ENCODE results near the gene HDGFL2. TPM values are rescaled to one million over a fixed set of nuclear protein-coding genes. Genes with fewer than 3 reads are reported as not detected.
A peak's percentile ranks its signal among the peaks of the same experiment; 100 is the strongest.

HDGFL2 gene
- total RNA-seq, 2 experiments from 2014 or later, result 47.1 to 50.6 TPM

DNA sequence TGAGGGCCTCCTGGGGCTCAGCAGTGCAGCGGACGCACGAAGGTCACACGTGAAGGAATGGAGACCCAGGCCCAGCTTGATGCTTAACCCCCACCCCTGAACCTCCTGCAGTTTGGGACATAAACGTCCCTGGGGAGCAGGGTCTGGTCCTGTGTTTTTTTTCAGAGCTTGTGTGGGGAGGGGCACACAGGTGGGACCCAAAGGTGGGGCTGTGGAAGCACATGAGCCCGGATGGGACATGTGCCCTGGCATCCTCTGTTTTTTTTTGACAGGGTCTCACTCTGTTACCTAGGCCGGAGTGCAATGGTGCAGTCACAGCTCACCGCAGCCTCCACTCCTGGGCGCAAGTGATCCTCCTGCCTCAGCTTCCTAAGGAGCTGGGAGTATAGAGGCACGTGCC, 35.0 kb upstream of the HDGFL2 start:
- no peak for DNase-seq
- ChIA-PET CTCF (no interaction called here), POLR2A (no interaction called here)
- Mint-ChIP-seq H3K4me3 (no peak overlapping the region), H3K27ac (no peak overlapping the region), H3K9me3 (no peaks in the 10 kb centered on the region), H3K36me3 (ENCODE audit: low read depth) (peaks cover 39% of the 10 kb centered on the region), H3K27me3 (no peaks in the 10 kb centered on the region), H3K4me1 (peaks cover 2% of the 10 kb centered on the region)

DNA sequence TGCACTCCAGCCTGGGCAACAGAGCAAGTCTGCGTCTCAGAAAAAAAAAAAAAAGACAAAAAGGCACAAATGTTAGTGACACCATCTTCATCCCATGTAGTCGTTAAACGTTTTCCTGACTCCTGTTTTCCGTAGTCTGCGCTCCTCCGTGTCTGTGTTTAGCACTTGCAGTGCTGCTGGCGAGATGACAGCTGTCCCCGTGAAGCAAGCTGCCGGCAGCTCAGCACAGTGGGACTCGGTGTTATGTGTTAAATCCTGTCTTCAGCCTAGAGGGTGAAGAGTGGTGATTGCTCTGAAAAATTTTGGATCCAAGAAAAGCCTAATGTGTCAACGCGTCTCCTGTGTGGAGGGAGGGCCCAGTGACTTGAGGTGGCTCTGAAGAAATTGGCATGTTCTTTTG, 32.9 kb upstream of the HDGFL2 start:
- Mint-ChIP-seq H3K36me3 (ENCODE audit: low read depth) (peaks cover 38% of the 10 kb centered on the region), H3K27ac (no peak overlapping the region), H3K4me1 (peaks cover 2% of the 10 kb centered on the region), H3K9me3 (no peaks in the 10 kb centered on the region), H3K27me3 (no peaks in the 10 kb centered on the region), H3K4me3 (no peak overlapping the region)
- no peak for DNase-seq
- CTCF ChIA-PET, result no interaction called here
- POLR2A ChIA-PET, result no interaction called here

DNA sequence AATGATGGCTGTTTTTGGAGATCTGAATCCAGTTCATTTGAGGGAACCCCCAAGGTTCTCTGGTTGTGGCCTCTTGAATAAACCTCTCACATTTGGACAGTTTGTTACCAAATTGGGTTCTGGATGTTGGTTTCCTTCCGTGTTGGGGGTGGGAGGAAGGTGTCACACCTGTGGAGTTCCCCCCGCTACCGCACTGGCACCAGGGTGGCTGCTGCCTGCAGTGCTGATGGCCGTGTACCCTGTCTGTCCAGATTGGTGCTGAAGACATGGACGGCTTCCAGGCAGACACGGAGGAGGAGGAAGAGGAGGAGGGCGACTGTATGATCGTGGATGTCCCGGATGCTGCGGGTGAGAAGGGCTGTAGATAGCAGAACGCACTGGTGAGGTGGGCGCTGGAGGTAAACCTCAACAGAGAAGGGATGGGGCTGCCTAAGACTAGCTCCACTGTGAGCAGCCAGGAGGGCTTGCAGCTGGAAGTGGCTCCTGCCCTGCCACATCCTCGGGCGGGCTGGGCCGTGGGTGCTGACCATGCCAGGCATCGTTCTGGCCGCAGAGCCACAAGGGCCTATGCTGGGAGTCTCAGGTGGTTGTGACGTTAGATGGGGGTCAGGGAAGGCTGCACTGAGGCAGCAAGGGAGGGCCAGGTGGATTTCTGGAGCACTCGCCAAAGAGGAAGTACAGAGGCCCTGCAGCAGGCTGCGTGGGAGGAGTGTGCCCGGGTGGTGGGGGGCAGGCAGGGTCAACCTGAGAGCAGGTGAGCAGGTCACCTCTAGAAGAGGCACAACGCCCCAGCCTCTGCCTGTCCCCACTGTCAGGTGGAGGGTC, 29.9 kb upstream of the HDGFL2 start:
- DNase-seq, result no peak
- H3K4me1 Mint-ChIP-seq, result peaks cover 2% of the 10 kb centered on the region
- H3K27ac Mint-ChIP-seq, result peak overlapping the region; percentile 53
- POLR2A ChIA-PET, result no interaction called here
- CTCF ChIA-PET, result no interaction called here
- H3K9me3 Mint-ChIP-seq, result no peaks in the 10 kb centered on the region
- no peak overlapping the region for H3K4me3 Mint-ChIP-seq
- H3K36me3 Mint-ChIP-seq (ENCODE audit: low read depth), result peaks cover 28% of the 10 kb centered on the region
- H3K27me3 Mint-ChIP-seq, result no peaks in the 10 kb centered on the region

DNA sequence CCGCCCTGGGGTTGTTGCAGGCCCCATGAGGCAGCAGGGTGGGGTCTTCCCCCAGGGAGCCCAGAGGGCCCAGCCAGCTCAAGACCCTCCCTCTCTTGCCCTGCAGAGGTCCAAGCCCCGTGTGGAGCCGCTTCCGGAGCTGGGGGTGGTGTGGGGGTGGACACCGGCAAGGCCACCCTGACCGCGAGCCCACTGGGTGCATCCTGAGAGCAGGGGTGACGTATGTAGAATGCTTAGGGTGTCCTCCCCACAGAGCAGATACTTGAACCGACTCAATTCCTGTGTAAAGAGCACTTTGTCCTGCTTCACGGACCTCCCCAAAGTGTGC, 29.3 kb upstream of the HDGFL2 start:
- no peak overlapping the region for H3K27ac Mint-ChIP-seq
- H3K4me3 Mint-ChIP-seq, result no peak overlapping the region
- peaks cover 2% of the 10 kb centered on the region for H3K4me1 Mint-ChIP-seq
- no peaks in the 10 kb centered on the region for H3K27me3 Mint-ChIP-seq
- ChIA-PET POLR2A (no interaction called here), CTCF (no interaction called here)
- no peaks in the 10 kb centered on the region for H3K9me3 Mint-ChIP-seq
- no peak for DNase-seq
- H3K36me3 Mint-ChIP-seq (ENCODE audit: low read depth), result peaks cover 32% of the 10 kb centered on the region

DNA sequence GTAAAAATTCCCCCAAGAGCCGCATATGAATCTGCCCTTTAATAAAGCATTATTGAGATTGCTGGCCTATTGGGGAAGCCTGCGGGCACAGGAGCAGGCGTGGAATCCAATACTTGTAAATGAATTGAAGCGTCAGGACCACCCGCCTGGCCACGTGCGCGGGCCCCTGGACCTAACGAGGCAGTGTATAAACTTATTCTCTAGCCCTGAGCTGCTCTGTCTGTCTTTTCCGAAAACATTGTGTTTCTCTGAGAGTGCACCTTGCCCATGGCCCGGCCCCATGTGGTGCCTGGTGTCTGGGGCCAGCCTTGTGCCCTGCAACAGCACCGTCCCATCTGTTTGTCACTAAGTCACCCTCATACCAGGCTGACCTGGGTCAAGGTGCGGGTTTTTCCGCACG, 28.9 kb upstream of the HDGFL2 start:
- no peak overlapping the region for H3K4me3 Mint-ChIP-seq
- CTCF ChIA-PET, result no interaction called here

DNA sequence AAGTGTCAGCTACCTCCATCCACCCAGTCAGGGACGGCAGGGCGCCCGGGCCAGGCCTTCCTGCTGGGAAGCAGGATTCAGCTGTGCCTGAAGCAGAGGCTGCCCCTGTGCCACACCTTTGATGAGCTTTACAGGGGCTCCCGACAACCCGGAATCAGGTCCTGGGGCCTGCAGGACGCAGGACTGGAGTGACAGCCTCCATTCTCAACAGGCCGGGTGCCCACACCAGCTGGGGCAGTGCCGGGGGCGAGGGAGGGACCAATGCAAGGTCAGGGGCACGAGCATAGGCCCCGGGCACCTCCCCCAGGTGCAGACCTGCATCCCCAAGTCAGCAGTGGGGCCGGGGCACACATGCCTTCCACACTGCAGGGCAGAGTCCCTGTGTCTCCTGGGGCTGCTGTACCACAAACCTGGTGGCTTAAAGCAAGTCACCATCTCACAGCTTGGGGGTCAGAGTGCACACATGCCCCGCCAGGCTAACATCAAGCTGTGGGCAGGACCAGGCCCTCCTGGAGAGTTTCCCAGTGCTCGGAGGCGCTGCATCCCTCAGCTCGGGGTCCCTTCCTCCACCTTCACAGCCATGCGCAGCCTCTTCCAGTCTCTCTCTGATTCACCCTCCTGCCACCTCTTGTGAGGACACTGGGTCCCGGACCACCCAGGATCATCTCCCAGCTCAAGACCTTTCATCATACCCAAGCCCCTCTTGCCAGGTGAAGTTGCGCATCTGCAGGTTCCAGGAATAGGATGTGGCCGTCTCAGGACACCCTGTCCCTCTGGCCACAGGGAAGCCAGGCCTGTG, 27.9 kb upstream of the HDGFL2 start:
- DNase-seq, result no peak
- ChIA-PET POLR2A (interaction anchor here (1.2 kb wide), 1 partner anchor 13 kb away, joined by 4 read pairs; no protein-coding TSS in a partner anchor), CTCF (no interaction called here)
- H3K4me1 Mint-ChIP-seq, result peaks cover 2% of the 10 kb centered on the region
- no peaks in the 10 kb centered on the region for H3K9me3 Mint-ChIP-seq
- H3K4me3 Mint-ChIP-seq, result no peak overlapping the region
- H3K36me3 Mint-ChIP-seq (ENCODE audit: low read depth), result peaks cover 33% of the 10 kb centered on the region
- no peaks in the 10 kb centered on the region for H3K27me3 Mint-ChIP-seq
- no peak overlapping the region for H3K27ac Mint-ChIP-seq

More for the DNA sequence above, 28.9 kb upstream of the HDGFL2 start:
- DNase-seq, result no peak
- Mint-ChIP-seq H3K9me3 (no peaks in the 10 kb centered on the region), H3K36me3 (ENCODE audit: low read depth) (peaks cover 29% of the 10 kb centered on the region), H3K4me1 (peaks cover 2% of the 10 kb centered on the region), H3K27me3 (no peaks in the 10 kb centered on the region), H3K27ac (no peak overlapping the region)
- POLR2A ChIA-PET, result interaction anchor here (1.2 kb wide), 1 partner anchor 14 kb away, joined by 4 read pairs; no protein-coding TSS in a partner anchor

DNA sequence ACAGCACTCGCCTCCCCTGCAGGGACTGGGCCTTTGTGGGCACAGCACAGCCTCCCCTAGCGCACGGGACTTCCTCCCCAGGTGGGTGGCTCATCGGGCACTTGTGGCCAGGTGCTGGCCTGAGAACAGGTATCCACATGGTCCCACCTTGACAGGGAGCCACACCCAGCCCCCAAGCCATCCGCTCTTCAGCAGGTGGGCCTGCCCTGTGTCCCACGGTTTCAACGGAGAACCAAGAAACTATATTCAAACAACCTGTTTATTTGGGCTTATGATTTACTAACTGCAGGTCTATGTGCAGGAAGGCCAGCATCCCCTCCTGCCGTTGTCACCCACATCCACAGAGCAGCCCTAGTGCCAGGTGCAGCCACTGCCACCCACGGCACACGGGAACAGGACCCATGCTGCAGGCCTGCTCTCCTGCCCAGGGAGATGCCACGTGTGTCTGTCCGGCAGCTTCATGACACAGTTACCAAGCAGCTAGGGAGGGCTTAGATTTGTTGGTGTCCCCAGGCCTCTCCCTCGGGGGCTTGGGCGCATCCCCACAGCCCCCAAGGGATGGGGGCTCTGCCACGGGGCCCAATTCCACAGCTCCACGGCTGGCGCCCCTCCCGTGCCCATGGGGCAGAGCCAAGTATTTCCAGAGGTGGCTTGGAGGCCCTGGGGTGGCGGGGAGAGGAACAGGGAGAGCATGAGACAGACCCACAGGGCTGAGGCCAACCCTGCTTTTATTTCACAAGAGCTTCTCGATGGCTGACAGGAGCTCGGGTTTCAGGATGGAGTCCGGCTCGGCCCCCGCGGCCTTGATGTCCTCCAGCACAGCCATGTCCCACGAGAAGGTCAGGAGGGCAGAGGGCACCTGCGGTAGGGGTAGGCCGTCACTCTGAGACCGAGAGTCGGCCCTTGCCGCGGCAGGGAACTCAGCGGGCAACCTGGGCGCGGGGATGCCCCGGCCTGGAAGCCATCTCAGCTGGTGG, 27.0 kb upstream of the HDGFL2 start:
- no peak for DNase-seq
- H3K27me3 Mint-ChIP-seq, result no peaks in the 10 kb centered on the region
- peaks cover 34% of the 10 kb centered on the region for H3K36me3 Mint-ChIP-seq (ENCODE audit: low read depth)
- peaks cover 2% of the 10 kb centered on the region for H3K4me1 Mint-ChIP-seq
- H3K27ac Mint-ChIP-seq, result no peak overlapping the region
- H3K9me3 Mint-ChIP-seq, result no peaks in the 10 kb centered on the region
- ChIA-PET CTCF (interaction anchor here (0.6 kb wide), 1 partner anchor 50 kb away, joined by 3 read pairs; no protein-coding TSS in a partner anchor), POLR2A (interaction anchor here (0.7 kb wide), 1 partner anchor 13 kb away, joined by 3 read pairs; no protein-coding TSS in a partner anchor)
- H3K4me3 Mint-ChIP-seq, result no peak overlapping the region

DNA sequence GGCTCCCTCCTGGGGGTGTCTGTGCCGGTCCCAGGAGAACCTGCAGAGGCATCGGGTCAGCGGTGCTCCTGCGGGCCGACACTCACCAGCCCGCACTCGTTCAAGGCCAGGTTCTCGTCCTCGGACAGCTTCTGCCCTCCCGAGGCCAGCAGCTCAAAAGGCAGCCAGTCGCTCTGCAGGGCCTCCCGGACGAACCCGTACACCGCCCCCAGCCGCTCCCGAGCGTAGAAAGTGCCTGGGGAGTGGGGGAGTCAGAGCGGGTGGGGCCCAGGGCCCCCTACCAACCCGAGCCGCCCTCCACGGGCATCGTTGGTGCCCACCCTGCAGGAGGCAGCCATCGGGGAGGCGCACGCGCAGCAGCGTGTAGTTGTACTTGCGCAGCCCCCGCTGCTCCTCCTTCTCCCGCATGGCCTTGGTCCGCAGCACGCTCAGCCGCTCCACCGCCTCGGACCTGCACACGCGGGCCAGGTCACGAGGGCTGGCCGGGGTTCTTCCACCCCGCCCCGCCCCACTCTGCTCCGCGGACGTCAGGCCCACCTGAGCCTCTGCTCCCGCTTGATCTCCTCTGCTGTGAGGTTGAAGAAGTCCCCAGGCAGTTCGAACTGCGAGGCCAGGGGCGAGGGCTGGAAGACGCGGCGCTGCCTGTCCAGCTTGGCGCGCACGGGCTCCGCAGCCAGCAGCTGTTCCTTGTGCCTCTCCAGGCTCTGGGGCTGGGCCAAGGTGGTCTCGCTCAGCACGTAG, 26.0 kb upstream of the HDGFL2 start:
- peaks cover 37% of the 10 kb centered on the region for H3K36me3 Mint-ChIP-seq (ENCODE audit: low read depth)
- no peaks in the 10 kb centered on the region for H3K27me3 Mint-ChIP-seq
- CTCF ChIA-PET, result no interaction called here
- peaks cover 2% of the 10 kb centered on the region for H3K4me1 Mint-ChIP-seq
- POLR2A ChIA-PET, result interaction anchor here (1.7 kb wide), 1 partner anchor 11 kb away, joined by 5 read pairs; no protein-coding TSS in a partner anchor
- H3K27ac Mint-ChIP-seq, result no peak overlapping the region
- no peak for DNase-seq
- H3K9me3 Mint-ChIP-seq, result no peaks in the 10 kb centered on the region
- no peak overlapping the region for H3K4me3 Mint-ChIP-seq

DNA sequence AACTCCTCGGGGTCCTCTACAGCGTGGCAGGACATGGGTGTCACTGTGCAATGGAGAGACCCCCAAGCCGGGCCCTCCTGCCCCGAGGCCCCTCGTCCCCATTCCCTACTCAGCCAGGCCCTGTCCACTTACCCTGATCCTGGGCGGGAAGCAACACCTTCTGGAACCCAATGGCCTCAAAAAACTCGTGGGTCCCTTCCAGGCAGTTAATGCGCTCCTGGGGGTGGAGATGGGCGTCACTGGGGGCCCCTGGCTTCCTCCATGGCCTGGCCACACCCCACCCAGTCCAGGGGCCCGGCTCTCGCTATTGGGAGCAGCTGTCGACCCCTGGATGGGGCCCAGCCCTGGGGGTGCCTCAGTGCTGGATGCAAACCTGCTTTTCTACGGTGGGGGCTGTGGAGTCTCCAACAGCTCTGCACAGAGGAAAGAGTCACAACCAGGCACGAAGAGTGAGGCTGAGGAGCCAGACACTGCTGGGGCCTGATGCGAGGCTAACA, 25.3 kb upstream of the HDGFL2 start:
- peaks cover 37% of the 10 kb centered on the region for H3K36me3 Mint-ChIP-seq (ENCODE audit: low read depth)
- no peak overlapping the region for H3K27ac Mint-ChIP-seq
- no peaks in the 10 kb centered on the region for H3K9me3 Mint-ChIP-seq
- no peaks in the 10 kb centered on the region for H3K27me3 Mint-ChIP-seq
- CTCF ChIA-PET, result no interaction called here
- POLR2A ChIA-PET, result interaction anchor here (1.7 kb wide), 1 partner anchor 10 kb away, joined by 5 read pairs; no protein-coding TSS in a partner anchor
- H3K4me1 Mint-ChIP-seq, result peaks cover 2% of the 10 kb centered on the region
- H3K4me3 Mint-ChIP-seq, result no peak overlapping the region
- DNase-seq, result no peak

DNA sequence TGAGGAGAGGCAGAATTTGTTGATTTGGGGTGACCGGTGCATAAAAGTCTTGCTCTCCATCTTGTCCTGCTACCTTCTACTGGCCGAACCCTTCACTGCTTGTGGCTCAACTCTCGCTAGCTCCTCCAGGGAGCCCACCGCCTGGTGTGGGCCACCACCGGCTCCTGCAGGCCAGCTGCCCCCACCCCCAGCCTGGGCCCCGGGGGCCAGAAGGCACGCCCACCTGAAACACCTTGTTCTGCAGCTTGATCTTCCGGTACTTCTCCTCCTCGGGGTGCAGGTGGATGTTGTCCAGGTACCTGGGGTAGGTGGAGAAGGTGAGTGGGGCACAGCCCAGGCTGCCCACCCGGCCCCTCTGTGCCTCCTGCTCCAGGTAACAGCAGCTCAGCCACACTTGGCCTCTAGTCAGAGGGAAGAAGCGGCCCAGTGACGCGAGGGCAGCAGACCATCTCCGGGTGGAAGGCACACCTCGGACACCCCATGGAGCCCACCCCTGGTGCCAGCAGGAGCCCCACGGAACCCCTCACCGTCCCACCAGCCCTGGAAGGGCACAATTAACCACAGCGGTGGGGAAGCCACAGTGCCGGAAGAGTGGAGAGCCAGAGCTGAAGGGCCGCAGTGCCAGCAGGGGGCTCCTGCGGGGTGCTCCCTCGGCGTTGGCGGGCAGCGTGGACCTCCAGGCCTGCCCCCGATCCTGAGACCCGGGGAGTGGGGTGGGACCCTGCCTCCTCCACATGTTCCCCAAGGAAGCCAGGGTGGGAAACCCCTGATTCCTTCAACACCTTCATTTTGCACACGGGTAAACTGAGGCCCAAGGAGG, 24.6 kb upstream of the HDGFL2 start:
- no peaks in the 10 kb centered on the region for H3K27me3 Mint-ChIP-seq
- POLR2A ChIA-PET, result interaction anchor here (1.7 kb wide), 1 partner anchor 9 kb away, joined by 5 read pairs; no protein-coding TSS in a partner anchor
- no peak for DNase-seq
- CTCF ChIA-PET, result no interaction called here
- no peaks in the 10 kb centered on the region for H3K4me1 Mint-ChIP-seq
- no peak overlapping the region for H3K27ac Mint-ChIP-seq
- H3K4me3 Mint-ChIP-seq, result no peak overlapping the region
- H3K36me3 Mint-ChIP-seq (ENCODE audit: low read depth), result peaks cover 31% of the 10 kb centered on the region
- no peaks in the 10 kb centered on the region for H3K9me3 Mint-ChIP-seq

DNA sequence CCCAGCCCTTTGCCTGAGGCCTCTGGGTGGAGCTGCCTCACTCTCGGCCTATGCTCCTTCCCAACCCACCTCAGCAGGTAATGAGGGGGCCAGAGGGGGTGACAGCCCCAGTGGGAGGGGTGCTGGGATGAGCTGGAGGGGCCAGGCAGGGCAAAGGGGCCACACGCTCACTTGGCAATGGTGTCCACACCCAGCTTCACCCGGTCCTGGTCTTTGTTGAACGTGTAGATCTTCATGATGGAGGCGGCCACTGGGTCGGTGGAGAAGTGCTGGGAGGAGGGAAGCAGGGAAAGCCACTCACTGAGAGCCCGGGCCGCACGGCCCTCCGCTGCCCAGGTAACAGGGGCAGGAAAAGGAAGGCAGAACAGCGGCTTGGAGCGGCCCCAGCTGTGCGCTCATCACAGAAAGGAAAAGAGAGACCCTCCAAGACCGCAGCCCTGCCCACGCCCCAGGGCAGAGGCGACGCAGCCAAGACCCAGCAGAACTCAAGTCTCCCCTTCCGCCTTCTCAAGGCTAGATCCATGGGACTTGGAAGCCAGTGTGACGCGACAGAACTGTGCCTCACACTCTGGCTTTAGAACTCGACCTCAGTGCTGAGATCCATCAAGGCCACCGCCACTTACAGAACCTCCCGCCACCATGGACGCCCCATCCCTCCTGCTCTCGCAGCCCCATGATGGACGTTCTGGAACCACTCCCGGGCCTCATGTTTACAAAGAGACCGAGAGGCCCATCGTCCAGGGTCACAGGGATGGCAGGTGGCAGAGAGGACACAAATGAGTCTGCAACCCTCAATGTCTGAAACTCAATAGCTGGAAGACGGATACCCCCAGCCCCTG, 23.7 kb upstream of the HDGFL2 start:
- Mint-ChIP-seq H3K27ac (no peak overlapping the region), H3K27me3 (no peaks in the 10 kb centered on the region), H3K9me3 (no peaks in the 10 kb centered on the region), H3K4me1 (no peaks in the 10 kb centered on the region), H3K36me3 (ENCODE audit: low read depth) (peaks cover 27% of the 10 kb centered on the region), H3K4me3 (no peak overlapping the region)
- ChIA-PET POLR2A (no interaction called here), CTCF (no interaction called here)
- no peak for DNase-seq

Measured in activated CD4-positive, alpha-beta memory T cell treated with anti-CD3 and anti-CD28 coated beads, Interleukin-2, amount 10 ng/mL, durations not matched to agents 7 days and 5 days (primary cell).